HepG2 (cell line): Measurements from ENCODE around the gene PARN. TPM values are rescaled to one million over a fixed set of nuclear protein-coding genes. Genes with fewer than 3 reads are reported as not detected.
A peak's percentile ranks its signal among the peaks of the same experiment; 100 is the strongest.

ENCODE experiments used
- CBFB ChIP-seq: sonication (generic); formaldehyde crosslinking; IDR thresholded peaks from 2 replicates; pipeline ENCODE4 v1.4.0; 2020; ENCODE audit warnings: missing genetic modification reagents
- EEA1 ChIP-seq: sonication (generic); formaldehyde crosslinking; IDR thresholded peaks from 2 replicates; pipeline ENCODE4 v1.5.1; 2020; ENCODE audit warnings: mild to moderate bottlenecking, missing genetic modification reagents, borderline replicate concordance
- HDAC2 ChIP-seq: sonication (generic); formaldehyde crosslinking; IDR thresholded peaks from 2 replicates; pipeline ENCODE4 v1.4.0; 2020; ENCODE audit warnings: missing genetic modification reagents
- HINFP ChIP-seq: sonication (generic); formaldehyde crosslinking; IDR thresholded peaks from 2 replicates; pipeline ENCODE4 v1.4.0; 2020; ENCODE audit warnings: low read depth, mild to moderate bottlenecking, missing genetic modification reagents
- KDM2A ChIP-seq: sonication (generic); formaldehyde crosslinking; IDR thresholded peaks from 2 replicates; pipeline ENCODE4 v1.4.0; 2020; ENCODE audit warnings: low read depth, missing genetic modification reagents, borderline replicate concordance
- MATR3 ChIP-seq: sonication (generic); formaldehyde crosslinking; IDR thresholded peaks from 2 replicates; pipeline ENCODE4 v1.4.0; 2020; ENCODE audit warnings: missing genetic modification reagents
- NFAT5 ChIP-seq: sonication (generic); formaldehyde crosslinking; IDR thresholded peaks from 2 replicates; pipeline ENCODE4 v1.4.0; 2020; ENCODE audit warnings: missing genetic modification reagents
- PRDM15 ChIP-seq: sonication (generic); formaldehyde crosslinking; IDR thresholded peaks from 2 replicates; pipeline ENCODE4 v1.4.0; 2020; ENCODE audit warnings: missing genetic modification reagents
- SPEN ChIP-seq: sonication (generic); formaldehyde crosslinking; IDR thresholded peaks from 2 replicates; pipeline ENCODE4 v1.5.1; 2020; ENCODE audit warnings: low read depth, mild to moderate bottlenecking, missing genetic modification reagents
- TEAD3 ChIP-seq: optimal IDR thresholded peaks from 2 replicates; pipeline ENCODE3; 2016; ENCODE audit warnings: borderline replicate concordance
- YY1 ChIP-seq: IDR thresholded peaks from 2 replicates; pipeline ENCODE4 v1.6.1; 2011; ENCODE audit warnings: low read length, low read depth, moderate library complexity, mild to moderate bottlenecking; ENCODE audit not compliant: insufficient read depth, insufficient replicate concordance
- ZC3H4 ChIP-seq: sonication (generic); formaldehyde crosslinking; IDR thresholded peaks from 2 replicates; pipeline ENCODE4 v1.4.0; 2020; ENCODE audit warnings: missing genetic modification reagents, borderline replicate concordance
- ZFP37 ChIP-seq: sonication (generic); formaldehyde crosslinking; IDR thresholded peaks from 2 replicates; pipeline ENCODE4 v1.4.0; 2020; ENCODE audit warnings: missing genetic modification reagents, borderline replicate concordance
- ZNF205 ChIP-seq: IDR thresholded peaks from 2 replicates; pipeline ENCODE4 v1.6.1; 2018; ENCODE audit warnings: missing biosample characterization, missing genetic modification reagents
- ZNF234 ChIP-seq: sonication (generic); formaldehyde crosslinking; conservative IDR thresholded peaks from 2 replicates; pipeline ENCODE4 v1.5.1; 2020; ENCODE audit warnings: mild to moderate bottlenecking, missing genetic modification reagents
- ZNF337 ChIP-seq: sonication (generic); formaldehyde crosslinking; IDR thresholded peaks from 2 replicates; pipeline ENCODE4 v1.5.1; 2020; ENCODE audit warnings: missing genetic modification reagents, low read depth, mild to moderate bottlenecking, borderline replicate concordance
- polyA plus RNA-seq, 8 experiments: library from polyadenylated mRNA; depleted of rRNA in 3 of 8; stranded (reverse) in 7 of 8; unstranded in 1 of 8; fragments of >200 nt; fragmentation: Illumina TruSeq in 4 of 8; extraction: Trizol in 4 of 8; gene quantifications; 2 replicates each; pipeline versions ENCODE4 v1.2.1 to v1.2.3, GENCODE V29; 2011 to 2016; ENCODE audit warnings: low read depth in 4 of 8, missing spikeins in 1 of 8, mixed read lengths in 1 of 8; ENCODE audit not compliant: insufficient read depth in 1 of 8
- total RNA-seq, 5 experiments: library from RNA; depleted of rRNA; stranded (reverse); fragments of >200 nt; fragmentation: Illumina TruSeq; extraction: Trizol; gene quantifications; 2 replicates each; pipeline ENCODE4 v1.2.3, GENCODE V29; 2016; ENCODE audit warnings: low read depth in 1 of 5
- TF ChIP-seq, protein P1 (sequence below): sonication (generic); formaldehyde crosslinking; conservative IDR thresholded peaks from 2 replicates; pipeline ENCODE4 v1.8.1; 2023; ENCODE audit warnings: missing genetic modification reagents

PARN gene
- total and polyA plus RNA-seq, 2 of the 13 experiments (the other 11 are each of a cell fraction or from before 2014, with no cell fraction given): 13.3 to 47.6 TPM

- no peak for TF ChIP-seq MATR3 (CRISPR knock-in tag)
- no peak for TF ChIP-seq ZC3H4 (CRISPR knock-in tag)
- no peak for TF ChIP-seq ZNF234 (CRISPR knock-in tag)
- no peak for TF ChIP-seq KDM2A
- TF ChIP-seq, protein P1, sequence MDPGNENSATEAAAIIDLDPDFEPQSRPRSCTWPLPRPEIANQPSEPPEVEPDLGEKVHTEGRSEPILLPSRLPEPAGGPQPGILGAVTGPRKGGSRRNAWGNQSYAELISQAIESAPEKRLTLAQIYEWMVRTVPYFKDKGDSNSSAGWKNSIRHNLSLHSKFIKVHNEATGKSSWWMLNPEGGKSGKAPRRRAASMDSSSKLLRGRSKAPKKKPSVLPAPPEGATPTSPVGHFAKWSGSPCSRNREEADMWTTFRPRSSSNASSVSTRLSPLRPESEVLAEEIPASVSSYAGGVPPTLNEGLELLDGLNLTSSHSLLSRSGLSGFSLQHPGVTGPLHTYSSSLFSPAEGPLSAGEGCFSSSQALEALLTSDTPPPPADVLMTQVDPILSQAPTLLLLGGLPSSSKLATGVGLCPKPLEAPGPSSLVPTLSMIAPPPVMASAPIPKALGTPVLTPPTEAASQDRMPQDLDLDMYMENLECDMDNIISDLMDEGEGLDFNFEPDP (CRISPR knock-in tag): peak; percentile 82; the same call in 1 of the 2 replicates
- TF ChIP-seq HINFP: no peak
- TF ChIP-seq HDAC2 (CRISPR knock-in tag): peak; percentile 77
- no peak for TF ChIP-seq ZFP37 (CRISPR knock-in tag)
- no peak for TF ChIP-seq NFAT5
- peak; percentile 49 for TF ChIP-seq TEAD3 (CRISPR knock-in tag)
- peak; percentile 58; the same call in 1 of the 2 replicates for TF ChIP-seq ZNF205 (CRISPR knock-in tag)
- TF ChIP-seq YY1: peak; percentile 42
- TF ChIP-seq EEA1: no peak
- TF ChIP-seq SPEN (CRISPR knock-in tag): peak; percentile 60; the same call in 1 of the 2 replicates
- no peak for TF ChIP-seq ZNF337 (CRISPR knock-in tag)
- TF ChIP-seq CBFB (CRISPR knock-in tag): peak; percentile 96
- TF ChIP-seq PRDM15 (CRISPR knock-in tag): no peak
These were observed 132.6 kb downstream of the PARN start (continued) for GRCh38 chr16:14497245-14498082.
